HepG2 (cell line): ENCODE data around the gene ANKRD52. TPM values are rescaled to one million over a fixed set of nuclear protein-coding genes. Genes with fewer than 3 reads are reported as not detected.

ENCODE experiments used
- AKAP8 ChIP-seq: sonication (generic); formaldehyde crosslinking; IDR thresholded peaks from 2 replicates; pipeline ENCODE4 v1.5.1; 2020; ENCODE audit warnings: mild to moderate bottlenecking, missing genetic modification reagents
- CTCF ChIP-seq: sonication (generic); formaldehyde crosslinking; IDR thresholded peaks from 2 replicates; pipeline ENCODE4 v1.5.0; 2020; ENCODE audit warnings: mild to moderate bottlenecking, missing genetic modification reagents, moderate library complexity
- ELF1 ChIP-seq: sonication (generic); formaldehyde crosslinking; IDR thresholded peaks from 2 replicates; pipeline ENCODE4 v1.4.0; 2020; ENCODE audit warnings: missing genetic modification reagents
- GMEB2 ChIP-seq: IDR thresholded peaks from 2 replicates; pipeline ENCODE4 v1.6.1; 2016; ENCODE audit warnings: missing biosample characterization, missing genetic modification reagents, low read depth
- KLF12 ChIP-seq: sonication (generic); formaldehyde crosslinking; IDR thresholded peaks from 2 replicates; pipeline ENCODE4 v1.4.0; 2020; ENCODE audit warnings: missing genetic modification reagents, borderline replicate concordance
- KMT2B ChIP-seq: IDR thresholded peaks from 2 replicates; pipeline ENCODE4 v1.6.1; 2016; ENCODE audit warnings: missing genetic modification reagents, missing compliant biosample characterization
- MTF2 ChIP-seq: sonication (generic); formaldehyde crosslinking; IDR thresholded peaks from 2 replicates; pipeline ENCODE4 v1.5.0; 2020; ENCODE audit warnings: missing genetic modification reagents, borderline replicate concordance
- NFYB ChIP-seq: sonication (generic); formaldehyde crosslinking; IDR thresholded peaks from 2 replicates; pipeline ENCODE4 v1.4.0; 2020; ENCODE audit warnings: missing genetic modification reagents
- NFYC ChIP-seq: IDR thresholded peaks from 2 replicates; pipeline ENCODE4 v1.6.1; 2016; ENCODE audit warnings: missing genetic modification reagents, missing compliant biosample characterization
- POLR2A ChIP-seq, 2 experiments: IDR thresholded peaks; 2 replicates each; pipeline ENCODE4 v1.6.1; 2011; ENCODE audit warnings: low read depth in 2 of 2, low read length in 2 of 2, mild to moderate bottlenecking in 1 of 2, moderate library complexity in 1 of 2; ENCODE audit not compliant: insufficient read depth in 1 of 2
- RBM39 ChIP-seq: fragments of 200-400 bp; formaldehyde crosslinking; IDR thresholded peaks from one replicate; pipeline ENCODE4 v1.6.1; 2018; ENCODE audit warnings: antibody characterized with exemption, mild to moderate bottlenecking, low read depth, low read length; ENCODE audit not compliant: poor library complexity, severe bottlenecking
- RXRB ChIP-seq: IDR thresholded peaks from 2 replicates; pipeline ENCODE4 v1.6.1; 2016; ENCODE audit warnings: borderline replicate concordance, missing genetic modification reagents, missing compliant biosample characterization
- TARDBP ChIP-seq: sonication (generic); formaldehyde crosslinking; IDR thresholded peaks from 2 replicates; pipeline ENCODE4 v1.8.0; 2022; ENCODE audit warnings: mild to moderate bottlenecking, missing genetic modification reagents
- TEAD3 ChIP-seq: optimal IDR thresholded peaks from 2 replicates; pipeline ENCODE3; 2016; ENCODE audit warnings: borderline replicate concordance
- ZBTB33 ChIP-seq: sonication (generic); formaldehyde crosslinking; IDR thresholded peaks from 2 replicates; pipeline ENCODE4 v1.4.0; 2020; ENCODE audit warnings: missing genetic modification reagents
- ZFP82 ChIP-seq: sonication (generic); formaldehyde crosslinking; IDR thresholded peaks from 2 replicates; pipeline ENCODE4 v1.5.1; 2020; ENCODE audit warnings: mild to moderate bottlenecking, missing genetic modification reagents, borderline replicate concordance
- ZKSCAN5 ChIP-seq: sonication (generic); formaldehyde crosslinking; IDR thresholded peaks from 2 replicates; pipeline ENCODE4 v1.5.1; 2020; ENCODE audit warnings: mild to moderate bottlenecking, missing genetic modification reagents
- ZNF124 ChIP-seq: sonication (generic); formaldehyde crosslinking; IDR thresholded peaks from 2 replicates; pipeline ENCODE4 v1.4.0; 2020; ENCODE audit warnings: missing genetic modification reagents
- ZNF24 ChIP-seq: fragments of 450-650 bp; IDR thresholded peaks from 2 replicates; pipeline ENCODE4 v1.6.1; 2017; ENCODE audit warnings: antibody characterized with exemption, mild to moderate bottlenecking
- ZNF335 ChIP-seq: sonication (generic); formaldehyde crosslinking; IDR thresholded peaks from 2 replicates; pipeline ENCODE4 v1.4.0; 2020; ENCODE audit warnings: missing genetic modification reagents
- ZNF512B ChIP-seq: sonication (generic); formaldehyde crosslinking; IDR thresholded peaks from 2 replicates; pipeline ENCODE4 v1.5.1; 2020; ENCODE audit warnings: missing genetic modification reagents, mild to moderate bottlenecking, borderline replicate concordance
- ZNF772 ChIP-seq: sonication (generic); formaldehyde crosslinking; IDR thresholded peaks from 2 replicates; pipeline ENCODE4 v1.5.0; 2020; ENCODE audit warnings: mild to moderate bottlenecking, missing genetic modification reagents
- ZNF83 ChIP-seq: sonication (generic); formaldehyde crosslinking; IDR thresholded peaks from 2 replicates; pipeline ENCODE4 v1.4.0; 2020; ENCODE audit warnings: missing genetic modification reagents, mild to moderate bottlenecking, borderline replicate concordance
- polyA plus RNA-seq, 8 experiments: library from polyadenylated mRNA; depleted of rRNA in 3 of 8; stranded (reverse) in 7 of 8; unstranded in 1 of 8; fragments of >200 nt; fragmentation: Illumina TruSeq in 4 of 8; extraction: Trizol in 4 of 8; gene quantifications; 2 replicates each; pipeline versions ENCODE4 v1.2.1 to v1.2.3, GENCODE V29; 2011 to 2016; ENCODE audit warnings: low read depth in 4 of 8, missing spikeins in 1 of 8, mixed read lengths in 1 of 8; ENCODE audit not compliant: insufficient read depth in 1 of 8
- total RNA-seq, 5 experiments: library from RNA; depleted of rRNA; stranded (reverse); fragments of >200 nt; fragmentation: Illumina TruSeq; extraction: Trizol; gene quantifications; 2 replicates each; pipeline ENCODE4 v1.2.3, GENCODE V29; 2016; ENCODE audit warnings: low read depth in 1 of 5

Gene ANKRD52
- total and polyA plus RNA-seq, 2 of the 13 experiments (the other 11 are each of a cell fraction or from before 2014, with no cell fraction given), result 7.8 to 9.2 TPM

- TF ChIP-seq ZNF512B (CRISPR knock-in tag) (no peak), RXRB (peak; percentile 55; the same call in 1 of the 2 replicates), AKAP8 (no peak), ELF1 (CRISPR knock-in tag) (peak; percentile 85), ZNF124 (CRISPR knock-in tag) (peak; percentile 75; the same call in 1 of the 2 replicates), NFYC (CRISPR knock-in tag) (peak; percentile 58), ZNF335 (CRISPR knock-in tag) (peak; percentile 81; the same call in 1 of the 2 replicates), ZFP82 (CRISPR knock-in tag) (no peak), KMT2B (CRISPR knock-in tag) (peak; percentile 73), MTF2 (CRISPR knock-in tag) (peak; percentile 55; the same call in 1 of the 2 replicates), ZNF772 (peak; percentile 95; the same call in 1 of the 2 replicates), POLR2A (IDR thresholded peaks at IDR 0.05; ENCODE audit: insufficient read depth in 1 of 2, low read depth in 2 of 2, low read length in 2 of 2) (peak; percentile 90 to 92), ZKSCAN5 (CRISPR knock-in tag) (no peak), ZBTB33 (CRISPR knock-in tag) (peak; percentile 34; the same call in 1 of the 2 replicates), RBM39 (no peak), NFYB (CRISPR knock-in tag) (peak; percentile 65), TARDBP (CRISPR knock-in tag) (peak; percentile 86), GMEB2 (no peak), ZNF83 (CRISPR knock-in tag) (0 out of 2 replicates have a peak, but pooled peaks have one; percentile 31), TEAD3 (CRISPR knock-in tag) (peak; percentile 7), CTCF (CRISPR knock-in tag) (peak; percentile 89), KLF12 (CRISPR knock-in tag) (no peak), ZNF24 (no peak)
These were observed 8.7 kb upstream of the ANKRD52 start, which contains the start of gene COQ10A (continued) for GRCh38 chr12:56266693-56267442.
